HL-60 (cell line): ENCODE results near the gene MPP2.

Source experiments
- DNase-seq, 2 experiments: peaks; one replicate each; pipeline ENCODE4 v3.0.0-alpha.2; 2010 to 2020; ENCODE audit warnings: low read depth in 1 of 2, low spot score in 1 of 2
- H3K27ac ChIP-seq: fragments of 250-450 bp; sonication (Bioruptor Pico); replicated peaks from 2 replicates; pipeline ENCODE4 v1.5.1; 2020; ENCODE audit warnings: mild to moderate bottlenecking, moderate library complexity
- H3K27me3 ChIP-seq: fragments of 250-450 bp; sonication (Bioruptor Pico); 2 replicates; pipeline ENCODE4 v1.5.1; 2021; ENCODE audit warnings: mild to moderate bottlenecking, moderate library complexity; ENCODE audit not compliant: insufficient read depth, poor library complexity, severe bottlenecking
- H3K4me3 ChIP-seq: replicated peaks from 2 replicates; pipeline ENCODE4 v1.5.1; 2011; ENCODE audit warnings: mild to moderate bottlenecking, control low read depth, low read length; ENCODE audit not compliant: insufficient read depth
- CTCF ChIP-seq: IDR thresholded peaks from one replicate; pipeline ENCODE4 v1.5.1; 2011; ENCODE audit warnings: low read length, control low read depth, inconsistent platforms; ENCODE audit not compliant: insufficient read depth
- GABPA ChIP-seq: IDR thresholded peaks from 2 replicates; pipeline ENCODE4 v1.6.1; 2012; ENCODE audit warnings: low read depth
- POLR2AphosphoS5 ChIP-seq: IDR thresholded peaks from 2 replicates; pipeline ENCODE4 v1.6.1; 2012; ENCODE audit warnings: low read depth
- REST ChIP-seq: IDR thresholded peaks from 2 replicates; pipeline ENCODE4 v1.6.1; 2012; ENCODE audit warnings: low read depth; ENCODE audit not compliant: insufficient replicate concordance
- SPI1 ChIP-seq: IDR thresholded peaks from 2 replicates; pipeline ENCODE4 v1.6.1; 2012; ENCODE audit warnings: low read depth, mild to moderate bottlenecking, borderline replicate concordance

MPP2 gene

GRCh38 chr17:43949781-43950180 lies 42.4 kb upstream of the MPP2 start:
- TF ChIP-seq REST (no peak), POLR2AphosphoS5 (no peak), GABPA (no peak), CTCF (no peak), SPI1 (no peak)
- no peak for DNase-seq
- Histone ChIP-seq H3K4me3 (no peak overlapping the region), H3K27ac (no peak overlapping the region), H3K27me3 (peaks cover 25% of the 10 kb centered on the region)

GRCh38 chr17:43946781-43947180 lies 39.4 kb upstream of the MPP2 start:
- no peak overlapping the region for H3K27ac ChIP-seq
- no peak overlapping the region for H3K4me3 ChIP-seq

GRCh38 chr17:43945074-43945829 lies 37.9 kb upstream of the MPP2 start:
- Histone ChIP-seq H3K27me3 (peaks cover 4% of the 10 kb centered on the region), H3K27ac (no peak overlapping the region), H3K4me3 (no peak overlapping the region)
- no peak for DNase-seq
- TF ChIP-seq POLR2AphosphoS5 (no peak), CTCF (no peak), REST (no peak), SPI1 (no peak), GABPA (no peak)

More at GRCh38 chr17:43946781-43947180, 39.4 kb upstream of the MPP2 start:
- DNase-seq, result no peak
- H3K27me3 ChIP-seq, result peaks cover 5% of the 10 kb centered on the region
- TF ChIP-seq GABPA (no peak), SPI1 (no peak), CTCF (no peak)
